ENCODE results near the gene PLPP6.
A peak's percentile ranks its signal among the peaks of the same experiment; 100 is the strongest.

The PLPP6 gene

DNA sequence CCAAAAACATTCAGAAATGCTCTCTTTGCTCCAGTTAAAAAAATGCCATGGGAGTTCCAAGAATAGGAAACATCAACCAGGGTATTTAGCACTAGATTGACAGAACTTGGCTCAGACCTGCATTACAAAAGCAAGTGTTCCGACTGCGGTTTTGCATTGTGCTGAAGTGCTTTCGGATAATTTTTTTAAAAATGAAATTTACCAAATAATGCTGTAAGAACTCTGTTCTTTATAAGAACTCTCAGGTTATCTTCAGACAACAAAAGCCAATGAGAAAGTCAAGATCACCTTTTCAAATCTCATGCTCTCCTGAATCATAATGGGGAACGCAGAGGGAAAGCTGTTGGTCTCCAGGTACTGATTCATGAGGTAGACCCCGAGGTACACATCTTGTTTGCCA, 483 bp upstream of the PLPP6 start:
- DNase-seq (ENCODE audit: insufficient read length, low spot score), result no peak
- TF ChIP-seq, protein P1, sequence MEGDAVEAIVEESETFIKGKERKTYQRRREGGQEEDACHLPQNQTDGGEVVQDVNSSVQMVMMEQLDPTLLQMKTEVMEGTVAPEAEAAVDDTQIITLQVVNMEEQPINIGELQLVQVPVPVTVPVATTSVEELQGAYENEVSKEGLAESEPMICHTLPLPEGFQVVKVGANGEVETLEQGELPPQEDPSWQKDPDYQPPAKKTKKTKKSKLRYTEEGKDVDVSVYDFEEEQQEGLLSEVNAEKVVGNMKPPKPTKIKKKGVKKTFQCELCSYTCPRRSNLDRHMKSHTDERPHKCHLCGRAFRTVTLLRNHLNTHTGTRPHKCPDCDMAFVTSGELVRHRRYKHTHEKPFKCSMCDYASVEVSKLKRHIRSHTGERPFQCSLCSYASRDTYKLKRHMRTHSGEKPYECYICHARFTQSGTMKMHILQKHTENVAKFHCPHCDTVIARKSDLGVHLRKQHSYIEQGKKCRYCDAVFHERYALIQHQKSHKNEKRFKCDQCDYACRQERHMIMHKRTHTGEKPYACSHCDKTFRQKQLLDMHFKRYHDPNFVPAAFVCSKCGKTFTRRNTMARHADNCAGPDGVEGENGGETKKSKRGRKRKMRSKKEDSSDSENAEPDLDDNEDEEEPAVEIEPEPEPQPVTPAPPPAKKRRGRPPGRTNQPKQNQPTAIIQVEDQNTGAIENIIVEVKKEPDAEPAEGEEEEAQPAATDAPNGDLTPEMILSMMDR (IDR thresholded peaks at IDR 0.05; ENCODE audit: insufficient read depth, missing control alignments), result no peak
- no peak for FAIRE-seq

DNA sequence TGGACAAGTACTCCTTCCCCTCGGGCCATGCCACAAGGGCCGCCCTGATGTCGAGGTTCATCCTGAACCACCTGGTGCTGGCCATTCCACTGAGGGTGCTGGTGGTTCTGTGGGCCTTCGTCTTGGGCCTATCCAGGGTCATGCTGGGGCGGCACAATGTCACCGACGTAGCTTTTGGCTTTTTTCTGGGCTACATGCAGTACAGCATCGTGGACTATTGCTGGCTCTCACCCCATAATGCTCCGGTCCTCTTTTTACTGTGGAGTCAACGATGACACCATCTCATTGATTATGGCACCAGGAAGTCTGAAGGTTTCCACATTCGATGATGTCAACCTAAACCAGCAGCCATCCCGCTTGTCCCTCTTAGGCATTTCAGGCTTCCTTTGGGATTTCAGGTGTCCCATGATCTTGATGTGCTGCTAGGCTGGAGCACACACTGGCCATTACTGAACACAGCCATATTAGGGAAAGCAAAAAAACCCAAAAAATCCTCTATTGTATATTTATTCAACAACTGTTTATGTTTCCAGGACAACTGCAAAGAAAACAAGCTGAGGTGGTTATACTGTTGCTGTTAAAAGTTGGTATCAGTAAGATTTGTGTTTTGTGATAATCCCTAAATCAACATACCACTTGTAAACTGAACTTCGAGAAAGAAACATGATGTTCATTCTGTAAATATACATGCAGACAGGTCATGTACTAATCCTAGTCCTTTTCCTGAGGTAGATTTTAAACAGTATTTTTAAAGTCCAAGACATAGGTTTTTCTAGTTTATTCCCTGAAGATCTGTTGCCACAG, 1.1 kb downstream of the PLPP6 start:
- DNase-seq (ENCODE audit: insufficient read length, low spot score) (no peak), FAIRE-seq (no peak)
- TF ChIP-seq, protein P1 (IDR thresholded peaks at IDR 0.05; ENCODE audit: insufficient read depth, missing control alignments), result no peak

DNA sequence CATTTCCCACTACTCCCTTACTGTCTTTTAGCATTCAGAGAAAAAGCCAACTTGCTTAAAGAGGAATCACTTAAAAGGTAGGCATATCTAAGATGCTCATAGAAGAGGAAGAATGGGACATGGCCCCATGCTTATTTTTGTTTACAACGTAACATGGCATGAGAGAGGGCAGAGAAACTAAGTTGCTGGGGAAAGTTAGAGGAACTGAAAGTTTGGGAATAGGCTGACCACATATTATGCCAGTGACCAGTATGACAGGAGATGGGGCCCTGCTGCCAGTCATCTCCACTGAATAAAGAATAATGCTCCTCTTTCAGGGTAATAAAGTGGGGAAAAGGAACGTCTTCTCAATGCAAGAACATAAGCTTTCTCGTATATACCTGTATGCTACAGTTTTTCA, 1.9 kb downstream of the PLPP6 start:
- FAIRE-seq, result no peak
- no peak for DNase-seq (ENCODE audit: insufficient read length, low spot score)
- TF ChIP-seq, protein P1 (IDR thresholded peaks at IDR 0.05; ENCODE audit: insufficient read depth, missing control alignments), result no peak

DNA sequence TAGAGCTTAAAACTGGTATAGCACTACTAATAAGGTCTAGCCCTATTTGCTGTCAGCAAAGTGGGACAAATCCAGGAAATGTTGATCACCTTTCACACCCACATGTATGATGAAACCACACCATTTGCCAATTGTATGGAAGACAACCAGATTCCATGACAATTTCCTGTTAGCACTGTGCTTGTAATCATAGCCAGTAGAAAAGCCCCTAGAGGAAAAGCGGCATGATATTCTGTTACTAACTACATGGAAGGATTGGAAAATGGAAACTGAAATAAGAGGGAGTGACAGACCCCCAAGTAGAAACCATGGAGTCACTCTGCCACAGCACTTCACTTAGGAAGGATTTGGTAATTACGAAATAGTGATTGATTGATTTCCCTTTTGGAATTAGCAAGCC, 3.3 kb downstream of the PLPP6 start:
- TF ChIP-seq, protein P1 (IDR thresholded peaks at IDR 0.05; ENCODE audit: insufficient read depth, missing control alignments), result no peak
- FAIRE-seq (no peak), DNase-seq (ENCODE audit: insufficient read length, low spot score) (no peak)

DNA sequence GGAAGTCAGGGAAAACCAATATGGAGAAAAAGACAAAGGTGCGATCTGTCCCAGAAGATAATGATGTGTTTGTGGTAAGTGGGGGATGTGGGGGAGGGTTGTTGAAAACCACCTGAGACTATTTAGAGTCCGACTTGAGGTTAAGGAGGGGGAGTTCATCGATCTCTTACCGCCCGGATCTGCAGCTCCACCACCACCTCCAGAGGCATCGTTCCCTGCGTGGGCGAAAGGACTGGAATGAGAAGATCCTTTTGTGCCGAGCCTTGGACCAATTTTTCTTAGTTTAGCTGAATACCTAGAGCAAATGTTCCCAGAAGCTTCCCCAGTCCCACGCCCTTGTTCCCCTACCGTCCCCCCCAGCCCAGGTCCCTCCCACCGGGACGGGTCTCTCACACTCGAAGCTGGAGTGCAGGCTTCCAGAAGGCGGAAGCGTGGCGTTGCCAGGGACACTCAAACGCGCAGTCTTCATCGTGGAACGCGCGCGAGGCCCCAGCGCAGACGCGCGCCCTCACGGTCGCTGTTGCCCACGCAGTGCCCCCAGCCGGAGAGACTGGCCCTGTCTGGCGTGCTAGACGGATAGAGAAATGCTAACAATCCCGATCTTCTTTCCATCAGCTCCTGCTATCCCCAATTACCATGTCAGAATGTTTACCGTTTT, 4.1 kb downstream of the PLPP6 start, which contains the start of gene SPATA6L:
TSS of gene SPATA6L (minus strand) at position 439 of the 658 bp plus-strand sequence. CDS start at position 209, 230 bp downstream.
- no peak for FAIRE-seq

DNA sequence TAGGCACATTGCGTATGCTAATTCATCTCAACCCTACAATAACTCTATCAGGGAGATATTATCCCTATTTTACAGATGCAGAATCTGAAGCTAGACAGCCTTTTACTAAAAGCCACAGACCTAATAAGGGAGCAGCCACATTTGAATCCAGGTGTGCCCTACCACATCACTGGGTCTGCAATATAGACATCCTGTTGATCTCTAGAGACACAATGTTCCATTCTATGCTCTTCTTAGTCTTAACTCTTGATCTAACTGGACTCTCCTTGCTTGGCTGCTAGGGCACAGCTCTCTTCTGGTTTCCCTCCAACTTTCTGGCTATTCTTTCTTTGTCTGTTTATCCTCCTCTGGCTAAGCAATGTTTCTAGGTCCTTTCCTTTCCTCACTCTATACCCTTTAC, 5.6 kb downstream of the PLPP6 start:
- FAIRE-seq (no peak), DNase-seq (ENCODE audit: insufficient read length, low spot score) (no peak)
- TF ChIP-seq, protein P1 (IDR thresholded peaks at IDR 0.05; ENCODE audit: insufficient read depth, missing control alignments), result no peak

More for the DNA sequence above, 4.1 kb downstream of the PLPP6 start, which contains the start of gene SPATA6L:
- DNase-seq (ENCODE audit: insufficient read length, low spot score), result peak; percentile 44
- TF ChIP-seq, protein P1 (IDR thresholded peaks at IDR 0.05; ENCODE audit: insufficient read depth, missing control alignments), result no peak

DNA sequence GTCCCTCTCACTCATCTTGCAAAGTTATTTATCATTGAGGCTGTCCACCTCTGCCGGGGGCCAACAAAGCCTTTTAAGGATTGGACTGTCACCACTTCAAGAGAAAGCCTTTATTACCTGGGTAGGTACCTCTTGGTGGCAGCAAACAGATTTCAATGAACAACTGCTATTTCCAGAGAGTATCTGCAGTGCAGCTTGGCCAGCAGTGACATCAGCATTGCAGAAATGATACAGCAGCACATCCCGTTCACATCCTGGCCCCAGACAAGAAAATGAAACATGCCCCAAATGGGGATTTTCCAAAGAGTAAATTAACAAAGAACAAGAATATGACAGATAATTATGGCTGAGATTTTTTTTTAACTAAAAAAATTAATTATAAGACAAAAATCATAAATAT, 6.5 kb downstream of the PLPP6 start:
- TF ChIP-seq, protein P1 (IDR thresholded peaks at IDR 0.05; ENCODE audit: insufficient read depth, missing control alignments), result no peak
- FAIRE-seq, result no peak

More for the DNA sequence above, 6.5 kb downstream of the PLPP6 start:
- DNase-seq (ENCODE audit: insufficient read length, low spot score), result no peak
